Measurements from ENCODE around the gene NANOS3.

Gene NANOS3

GRCh38 chr19:13833330-13834243, 43.3 kb upstream of the NANOS3 start:
- peak; percentile 72 for TF ChIP-seq CTCF (IDR thresholded peaks at IDR 0.05; ENCODE audit: insufficient read depth, low read length, poor library complexity, severe bottlenecking)
- Histone ChIP-seq H3K27me3 (replicated peaks; ENCODE audit: control insufficient read depth, insufficient read depth, low read length) (no peaks in the 10 kb centered on the region), H3K36me3 (ENCODE audit: control insufficient read depth, insufficient read depth, low read length) (peaks cover 17% of the 10 kb centered on the region), H3K4me3 (replicated peaks; ENCODE audit: low read depth, low read length) (peak overlapping the region; percentile 55)
- peak; percentile 90 for DNase-seq (ENCODE audit: extremely low read depth, insufficient read length)

- Histone ChIP-seq H3K36me3 (ENCODE audit: control insufficient read depth, insufficient read depth, low read length) (peaks cover 17% of the 10 kb centered on the region), H3K27me3 (replicated peaks; ENCODE audit: control insufficient read depth, insufficient read depth, low read length) (no peaks in the 10 kb centered on the region), H3K4me3 (replicated peaks; ENCODE audit: low read depth, low read length) (no peak overlapping the region)
- no peak for TF ChIP-seq CTCF (IDR thresholded peaks at IDR 0.05; ENCODE audit: insufficient read depth, low read length, poor library complexity, severe bottlenecking)
- no peak for DNase-seq (ENCODE audit: extremely low read depth, insufficient read length)
These were observed 42.5 kb upstream of the NANOS3 start for GRCh38 chr19:13834244-13835069.

- peaks cover 11% of the 10 kb centered on the region for H3K36me3 ChIP-seq (ENCODE audit: control insufficient read depth, insufficient read depth, low read length)
- no peak for TF ChIP-seq CTCF (IDR thresholded peaks at IDR 0.05; ENCODE audit: insufficient read depth, low read length, poor library complexity, severe bottlenecking)
- DNase-seq (ENCODE audit: extremely low read depth, insufficient read length): no peak
- H3K27me3 ChIP-seq (replicated peaks; ENCODE audit: control insufficient read depth, insufficient read depth, low read length): no peaks in the 10 kb centered on the region
- peak overlapping the region; percentile 40 for H3K4me3 ChIP-seq (replicated peaks; ENCODE audit: low read depth, low read length)
These were observed 40.9 kb upstream of the NANOS3 start for GRCh38 chr19:13835791-13836723.

- Histone ChIP-seq H3K4me3 (replicated peaks; ENCODE audit: low read depth, low read length) (peak overlapping the region; percentile 72), H3K27me3 (replicated peaks; ENCODE audit: control insufficient read depth, insufficient read depth, low read length) (no peaks in the 10 kb centered on the region), H3K36me3 (ENCODE audit: control insufficient read depth, insufficient read depth, low read length) (peaks cover 10% of the 10 kb centered on the region)
- DNase-seq (ENCODE audit: extremely low read depth, insufficient read length): no peak
- TF ChIP-seq CTCF (IDR thresholded peaks at IDR 0.05; ENCODE audit: insufficient read depth, low read length, poor library complexity, severe bottlenecking): no peak
These were observed 38.4 kb upstream of the NANOS3 start for GRCh38 chr19:13838435-13839129.
